Gastroesophageal sphincter (tissue), 4 donors: ENCODE data around the gene LINGO3. TPM values are rescaled to one million over a fixed set of nuclear protein-coding genes. Genes with fewer than 3 reads are reported as not detected.

Source experiments
- ATAC-seq: fragments of 150-250 bp; one replicate; pipeline ENCODE4 v1.9.1; 2016; ENCODE audit warnings: mild to moderate bottlenecking, moderate library complexity
- H3K27ac ChIP-seq, 4 donors: fragments of 200-600 bp; sonication (generic) in 3 of 4; 1 replicate in 3 of 4; 2 replicates in 1 of 4; pipeline ENCODE4 v1.5.1; 2016 to 2019
- H3K27me3 ChIP-seq: fragments of 200-600 bp; sonication (generic); one replicate; pipeline ENCODE4 v1.5.1; 2019
- H3K36me3 ChIP-seq, 2 donors: fragments of 200-600 bp; sonication (generic); one replicate each; pipeline ENCODE4 v1.5.1; 2019; ENCODE audit warnings: control low read depth in 1 of 2
- H3K4me1 ChIP-seq, 3 donors: fragments of 200-600 bp; sonication (generic); 1 replicate in 2 of 3; 2 replicates in 1 of 3; pipeline ENCODE4 v1.5.1; 2016 to 2019; ENCODE audit warnings: control low read depth in 2 of 3
- H3K4me3 ChIP-seq, 2 donors: fragments of 200-600 bp; sonication (generic); one replicate each; pipeline ENCODE4 v1.5.1; 2019; ENCODE audit warnings: mild to moderate bottlenecking in 1 of 2, moderate library complexity in 1 of 2
- H3K9me3 ChIP-seq, 3 donors: fragments of 200-600 bp; sonication (generic); one replicate each; pipeline ENCODE4 v1.5.1; 2017 to 2019; ENCODE audit warnings: control low read depth in 2 of 3
- CTCF ChIP-seq, 4 experiments: fragments of 200-600 bp in 2 of 4; fragments of 450-650 bp in 2 of 4; sonication (generic) in 1 of 4; IDR thresholded peaks; one replicate each; pipeline ENCODE4 v1.5.1; 2017 to 2019; ENCODE audit warnings: antibody characterized with exemption in 4 of 4, mild to moderate bottlenecking in 2 of 4, moderate library complexity in 2 of 4
- EP300 ChIP-seq: sonication (generic); formaldehyde crosslinking; IDR thresholded peaks from one replicate; pipeline ENCODE4 v1.6.1; 2017; ENCODE audit warnings: antibody characterized with exemption, mild to moderate bottlenecking
- POLR2A ChIP-seq, 2 donors: fragments of 450-650 bp; IDR thresholded peaks; one replicate each; pipeline ENCODE4 v1.6.1; 2017; ENCODE audit warnings: antibody characterized with exemption in 2 of 2, mild to moderate bottlenecking in 2 of 2, moderate library complexity in 1 of 2
- POLR2AphosphoS5 ChIP-seq: sonication (generic); formaldehyde crosslinking; IDR thresholded peaks from one replicate; pipeline ENCODE4 v1.6.1; 2017; ENCODE audit warnings: antibody characterized with exemption
- WGBS, 2 donors: methylation state at CpG; one replicate each; pipeline ENCODE4 v1.1.5; 2018; ENCODE audit warnings: low coverage in 1 of 2; 5-methylcytosine and 5-hydroxymethylcytosine counted together
- total RNA-seq, 4 donors: library from RNA; depleted of rRNA; stranded (reverse); fragments of >200 nt; gene quantifications; one replicate each; pipeline ENCODE4 v1.1.0, GENCODE V29; 2016

The LINGO3 gene
- total RNA-seq, 4 donors from 2014 or later = not detected

GRCh38 chr19:2320939-2321338, 13.0 kb upstream of the LINGO3 start:
- WGBS, 2 donors = 40% methylated on average over 1 of the region's 12 CpGs; no CpG with 5 or more reads in 1 of the 2 donors

GRCh38 chr19:2320049-2320448, 12.1 kb upstream of the LINGO3 start:
- no peak for ATAC-seq
- H3K27me3 ChIP-seq = no peaks in the 10 kb centered on the region
- peaks cover 0 to 6% (median 0%) of the 10 kb centered on the region in 3 donors for H3K4me1 ChIP-seq
- WGBS, 2 donors = 66 to 67% methylated on average over 4 to 6 of the region's 12 CpGs
- peaks cover 0 to 42% of the 10 kb centered on the region in 2 donors for H3K36me3 ChIP-seq
- TF ChIP-seq CTCF (IDR thresholded peaks at IDR 0.05) (no peak), POLR2AphosphoS5 (no peak), EP300 (no peak), POLR2A (IDR thresholded peaks at IDR 0.05) (no peak)
- H3K27ac ChIP-seq = no peak overlapping the region
- H3K4me3 ChIP-seq = no peak overlapping the region
- H3K9me3 ChIP-seq = peaks cover 0 to 10% (median 0%) of the 10 kb centered on the region in 3 donors

More at GRCh38 chr19:2320939-2321338, 13.0 kb upstream of the LINGO3 start:
- TF ChIP-seq POLR2AphosphoS5 (no peak), EP300 (no peak), CTCF (IDR thresholded peaks at IDR 0.05) (no peak), POLR2A (IDR thresholded peaks at IDR 0.05) (no peak)
- Histone ChIP-seq H3K4me1 (peaks cover 0 to 13% (median 0%) of the 10 kb centered on the region in 3 donors), H3K36me3 (peaks cover 0 to 51% of the 10 kb centered on the region in 2 donors), H3K27ac (no peak overlapping the region), H3K4me3 (no peak overlapping the region), H3K27me3 (no peaks in the 10 kb centered on the region), H3K9me3 (peaks cover 0 to 1% (median 0%) of the 10 kb centered on the region in 3 donors)
- ATAC-seq = no peak

GRCh38 chr19:2319551-2319950, 11.6 kb upstream of the LINGO3 start:
- Histone ChIP-seq H3K27me3 (no peaks in the 10 kb centered on the region), H3K4me1 (peaks cover 0 to 6% (median 0%) of the 10 kb centered on the region in 3 donors), H3K36me3 (peaks cover 0 to 37% of the 10 kb centered on the region in 2 donors), H3K4me3 (no peak overlapping the region), H3K9me3 (peaks cover 0 to 15% (median 0%) of the 10 kb centered on the region in 3 donors), H3K27ac (no peak overlapping the region)
- ATAC-seq = no peak
- no CpG with 5 or more reads among the region's 20 CpGs for WGBS, 2 donors
- TF ChIP-seq POLR2A (IDR thresholded peaks at IDR 0.05) (no peak), EP300 (no peak), POLR2AphosphoS5 (no peak), CTCF (IDR thresholded peaks at IDR 0.05) (no peak)

GRCh38 chr19:2318923-2319322, 11.0 kb upstream of the LINGO3 start:
- no peak overlapping the region for H3K4me3 ChIP-seq
- TF ChIP-seq CTCF (IDR thresholded peaks at IDR 0.05) (no peak), POLR2A (IDR thresholded peaks at IDR 0.05) (no peak), POLR2AphosphoS5 (no peak), EP300 (no peak)
- ATAC-seq = no peak
- H3K27ac ChIP-seq = no peak overlapping the region
- peaks cover 0 to 6% (median 0%) of the 10 kb centered on the region in 3 donors for H3K4me1 ChIP-seq
- H3K27me3 ChIP-seq = peaks cover 2% of the 10 kb centered on the region
- H3K9me3 ChIP-seq = peaks cover 0 to 18% (median 0%) of the 10 kb centered on the region in 3 donors
- WGBS, 2 donors = 92 to 94% methylated on average over 3 to 4 of the region's 6 CpGs
- peaks cover 0 to 31% of the 10 kb centered on the region in 2 donors for H3K36me3 ChIP-seq

- H3K9me3 ChIP-seq = peaks cover 0 to 18% (median 0%) of the 10 kb centered on the region in 3 donors
- H3K4me1 ChIP-seq = peaks cover 0 to 6% (median 0%) of the 10 kb centered on the region in 3 donors
- 81 to 83% methylated on average over 8 to 11 of the region's 25 CpGs for WGBS, 2 donors
- no peak for ATAC-seq
- no peak for TF ChIP-seq CTCF (IDR thresholded peaks at IDR 0.05)
- TF ChIP-seq EP300 = no peak
- TF ChIP-seq POLR2A (IDR thresholded peaks at IDR 0.05) = no peak
- TF ChIP-seq POLR2AphosphoS5 = no peak
- peaks cover 14% of the 10 kb centered on the region for H3K27me3 ChIP-seq
- no peak overlapping the region for H3K4me3 ChIP-seq
- no peak overlapping the region for H3K27ac ChIP-seq
- peaks cover 0 to 19% of the 10 kb centered on the region in 2 donors for H3K36me3 ChIP-seq
Observed at GRCh38 chr19:2317756-2318155, 9.8 kb upstream of the LINGO3 start.
